ENCODE measurements around the gene ARHGEF28. TPM values are rescaled to one million over a fixed set of nuclear protein-coding genes. Genes with fewer than 3 reads are reported as not detected.

ARHGEF28 gene
- total and polyA plus RNA-seq, 2 of the 13 experiments (the other 11 are each of a cell fraction or from before 2014, with no cell fraction given) = 17.4 to 34.1 TPM

DNA sequence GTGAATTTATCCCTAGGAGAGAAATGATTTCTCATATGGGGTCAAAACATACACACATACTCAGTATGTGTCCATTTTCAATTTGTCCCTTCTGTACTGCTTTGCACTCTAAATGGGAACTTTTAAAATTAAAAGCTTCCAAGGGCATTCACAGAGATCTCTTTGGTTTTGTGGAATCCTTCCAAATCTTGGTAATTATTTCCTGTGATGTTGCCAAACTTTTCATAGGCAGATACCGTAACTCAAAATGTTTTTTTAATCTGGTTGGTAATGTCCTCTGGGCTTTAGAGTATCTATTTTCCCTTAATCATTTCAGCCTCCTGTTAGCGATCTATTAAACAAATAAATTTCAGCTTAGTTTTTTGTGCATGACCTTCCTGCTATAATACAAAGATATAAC is 282.4 kb downstream of the ARHGEF28 start:
- H3K4me2 ChIP-seq (ENCODE audit: low read depth, low read length) = no peak overlapping the region
- no peak for FAIRE-seq
- DNase-seq (ENCODE audit: low spot score) = no peak
- CTCF ChIA-PET (ENCODE audit: low intra/inter-chr PET ratio, low total read pairs) = no interaction called here
- no peaks in the 10 kb centered on the region for H4K20me1 ChIP-seq (ENCODE audit: insufficient read depth, low read length)
- TF ChIP-seq, protein P1, sequence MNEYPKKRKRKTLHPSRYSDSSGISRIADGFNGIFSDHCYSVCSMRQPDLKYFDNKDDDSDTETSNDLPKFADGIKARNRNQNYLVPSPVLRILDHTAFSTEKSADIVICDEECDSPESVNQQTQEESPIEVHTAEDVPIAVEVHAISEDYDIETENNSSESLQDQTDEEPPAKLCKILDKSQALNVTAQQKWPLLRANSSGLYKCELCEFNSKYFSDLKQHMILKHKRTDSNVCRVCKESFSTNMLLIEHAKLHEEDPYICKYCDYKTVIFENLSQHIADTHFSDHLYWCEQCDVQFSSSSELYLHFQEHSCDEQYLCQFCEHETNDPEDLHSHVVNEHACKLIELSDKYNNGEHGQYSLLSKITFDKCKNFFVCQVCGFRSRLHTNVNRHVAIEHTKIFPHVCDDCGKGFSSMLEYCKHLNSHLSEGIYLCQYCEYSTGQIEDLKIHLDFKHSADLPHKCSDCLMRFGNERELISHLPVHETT (CRISPR knock-in tag; conservative IDR thresholded peaks at IDR 0.05) = no peak
- no peak for TF ChIP-seq HMG20A (CRISPR knock-in tag; IDR thresholded peaks at IDR 0.05; ENCODE audit: borderline replicate concordance)
- TF ChIP-seq ADNP (CRISPR knock-in tag; IDR thresholded peaks at IDR 0.05) = no peak
- TF ChIP-seq, protein P2, sequence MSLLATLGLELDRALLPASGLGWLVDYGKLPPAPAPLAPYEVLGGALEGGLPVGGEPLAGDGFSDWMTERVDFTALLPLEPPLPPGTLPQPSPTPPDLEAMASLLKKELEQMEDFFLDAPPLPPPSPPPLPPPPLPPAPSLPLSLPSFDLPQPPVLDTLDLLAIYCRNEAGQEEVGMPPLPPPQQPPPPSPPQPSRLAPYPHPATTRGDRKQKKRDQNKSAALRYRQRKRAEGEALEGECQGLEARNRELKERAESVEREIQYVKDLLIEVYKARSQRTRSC (CRISPR knock-in tag; IDR thresholded peaks at IDR 0.05; ENCODE audit: low read depth) = no peak
- no peaks in the 10 kb centered on the region for H3K79me2 ChIP-seq (ENCODE audit: insufficient read depth, low read length)
- no peaks in the 10 kb centered on the region for H3K9me3 ChIP-seq (ENCODE audit: low read length)
- H3K36me3 ChIP-seq (replicated peaks in 1 of 2; ENCODE audit: control insufficient read depth in 1 of 2, insufficient read depth in 2 of 2, low read length in 2 of 2) = peaks cover 22 to 70% of the 10 kb centered on the region in 2 experiments
- no peak overlapping the region for H3K27ac ChIP-seq (ENCODE audit: extremely low read length, insufficient read depth, low read length)
- POLR2A ChIA-PET = no interaction called here
- no peaks in the 10 kb centered on the region for H3K4me1 ChIP-seq (ENCODE audit: insufficient read depth, low read length)
- H3K9ac ChIP-seq (ENCODE audit: insufficient read depth, low read depth, low read length) = no peak overlapping the region
- 96% methylated on average over 2 of the region's 2 CpGs for WGBS (ENCODE audit: low lambda C conversion rate)
- ATAC-seq = no peak
- intact Hi-C loops (cut with micrococcal nuclease; ENCODE audit: unreplicated experiment) = no loop called here
- H3K4me3 ChIP-seq (replicated peaks in 1 of 3; ENCODE audit: insufficient read depth in 1 of 3, low read depth in 2 of 3, low read length in 3 of 3) = no peak overlapping the region
- no peaks in the 10 kb centered on the region for H3K27me3 ChIP-seq (ENCODE audit: control insufficient read depth in 1 of 2, insufficient read depth in 2 of 2, low read length in 2 of 2)
- in situ Hi-C loops (cut with HindIII; ENCODE audit: extremely low pct_ligation_motif_present, low pct_unique_long_range_greater_than_20kb) = no loop called here
- no peak overlapping the region for H2AFZ ChIP-seq (ENCODE audit: low read length)
- no TSS peak for BruUV-seq (replicated peaks)

DNA sequence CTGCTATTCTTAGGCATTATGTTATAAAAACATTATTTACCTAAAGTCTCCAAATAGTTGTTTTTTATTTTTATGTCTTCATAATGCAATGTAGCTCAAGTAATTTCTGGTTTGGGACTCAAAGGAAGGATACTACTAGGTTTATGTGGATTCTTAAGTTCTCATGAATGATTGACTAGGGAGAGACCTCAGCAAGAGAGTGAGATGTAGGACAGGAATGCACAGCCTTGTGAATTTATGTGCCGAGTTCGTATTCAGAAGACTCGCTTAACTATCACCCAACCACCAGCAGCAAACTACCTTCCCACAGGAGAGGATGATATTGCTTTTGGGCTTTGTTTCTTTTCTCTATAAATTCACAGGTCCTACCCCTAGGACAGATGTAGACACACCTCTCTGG is 282.9 kb downstream of the ARHGEF28 start:
- Histone ChIP-seq H4K20me1 (ENCODE audit: insufficient read depth, low read length) (no peaks in the 10 kb centered on the region), H2AFZ (ENCODE audit: low read length) (no peak overlapping the region), H3K36me3 (replicated peaks in 1 of 2; ENCODE audit: control insufficient read depth in 1 of 2, insufficient read depth in 2 of 2, low read length in 2 of 2) (peaks cover 22 to 70% of the 10 kb centered on the region in 2 experiments), H3K4me1 (ENCODE audit: insufficient read depth, low read length) (no peaks in the 10 kb centered on the region), H3K27me3 (ENCODE audit: control insufficient read depth in 1 of 2, insufficient read depth in 2 of 2, low read length in 2 of 2) (no peaks in the 10 kb centered on the region), H3K79me2 (ENCODE audit: insufficient read depth, low read length) (no peaks in the 10 kb centered on the region), H3K9me3 (ENCODE audit: low read length) (no peaks in the 10 kb centered on the region), H3K4me2 (ENCODE audit: low read depth, low read length) (no peak overlapping the region), H3K4me3 (replicated peaks in 1 of 3; ENCODE audit: insufficient read depth in 1 of 3, low read depth in 2 of 3, low read length in 3 of 3) (no peak overlapping the region), H3K9ac (ENCODE audit: insufficient read depth, low read depth, low read length) (no peak overlapping the region), H3K27ac (ENCODE audit: extremely low read length, insufficient read depth, low read length) (no peak overlapping the region)
- intact Hi-C loops (cut with micrococcal nuclease; ENCODE audit: unreplicated experiment) = no loop called here
- WGBS (ENCODE audit: low lambda C conversion rate) = 97% methylated on average over 3 of the region's 3 CpGs
- no peak for ATAC-seq
- no peak for FAIRE-seq
- POLR2A ChIA-PET = no interaction called here
- BruUV-seq (replicated peaks) = no TSS peak
- CTCF ChIA-PET (ENCODE audit: low intra/inter-chr PET ratio, low total read pairs) = no interaction called here
- TF ChIP-seq CHD2 (IDR thresholded peaks at IDR 0.05; ENCODE audit: low read depth, low read length) (no peak), MTA1 (CRISPR knock-in tag; IDR thresholded peaks at IDR 0.05; ENCODE audit: borderline replicate concordance) (no peak), THAP11 (CRISPR knock-in tag; IDR thresholded peaks at IDR 0.05) (no peak), FOXK2 (IDR thresholded peaks at IDR 0.05) (no peak), ZBTB42 (CRISPR knock-in tag; IDR thresholded peaks at IDR 0.05) (no peak), ZFP82 (CRISPR knock-in tag; IDR thresholded peaks at IDR 0.05; ENCODE audit: borderline replicate concordance) (no peak), GTF2F1 (IDR thresholded peaks at IDR 0.05; ENCODE audit: low read length) (no peak), THYN1 (CRISPR knock-in tag; IDR thresholded peaks at IDR 0.05; ENCODE audit: borderline replicate concordance, low read depth) (no peak)
- in situ Hi-C loops (cut with HindIII; ENCODE audit: extremely low pct_ligation_motif_present, low pct_unique_long_range_greater_than_20kb) = no loop called here
- DNase-seq (ENCODE audit: low spot score) = no peak
